ENCODE results near the gene SYCP1.

GRCh38 chr1:114976891-114977290 lies 122.2 kb downstream of the SYCP1 start:
- TF ChIP-seq POLR2AphosphoS5 (IDR thresholded peaks at IDR 0.05; ENCODE audit: low read depth, low read length) (no peak), TAF1 (IDR thresholded peaks at IDR 0.05; ENCODE audit: borderline replicate concordance, insufficient read depth, low read length) (no peak), SIN3A (IDR thresholded peaks at IDR 0.05; ENCODE audit: borderline replicate concordance, insufficient read depth, low read length) (no peak), FOXP2 (optimal IDR thresholded peaks at IDR 0.05; ENCODE audit: borderline replicate concordance, extremely low read depth, extremely low read length, insufficient read depth) (no peak)
